ENCODE results near the gene ZBTB7C.

Gene ZBTB7C

DNA sequence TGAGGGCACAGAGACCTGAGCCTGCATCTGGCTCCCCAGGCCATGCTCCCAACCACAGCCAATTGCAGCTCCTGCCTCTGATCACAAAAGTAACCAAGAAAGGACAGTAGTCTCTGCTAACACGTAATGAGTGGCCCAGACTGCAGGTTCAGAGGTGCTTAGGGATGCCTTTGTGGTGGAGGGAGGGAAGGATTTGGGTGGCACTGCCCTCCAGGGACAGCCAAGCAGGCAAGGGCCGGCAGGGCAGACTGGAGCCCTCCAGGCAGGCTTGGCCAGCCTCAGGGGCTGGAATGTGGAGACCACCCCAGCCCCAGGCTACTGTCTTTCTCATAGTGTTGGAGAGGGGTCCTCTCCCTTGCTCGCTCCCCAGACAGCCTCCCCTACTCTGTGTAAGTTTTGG is 364.2 kb downstream of the ZBTB7C start:
- no peak for DNase-seq

DNA sequence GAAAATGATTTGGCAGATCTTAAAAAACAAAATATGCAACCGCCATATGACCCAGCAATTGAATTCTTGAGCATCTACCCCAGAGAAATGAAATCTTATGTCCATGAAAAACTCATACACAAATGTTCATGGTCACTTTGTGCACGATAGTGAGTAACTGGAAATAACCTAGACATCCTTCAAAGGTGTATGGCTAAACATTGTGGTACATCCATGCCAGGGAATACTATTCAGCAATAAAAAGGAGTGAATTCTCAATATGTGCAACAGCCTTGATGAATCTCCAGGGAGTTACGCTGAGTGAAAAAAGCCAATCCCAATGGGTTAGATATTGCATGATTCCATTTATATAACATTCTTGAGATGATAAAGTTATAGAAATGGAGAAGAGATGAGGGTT is 366.0 kb downstream of the ZBTB7C start:
- no peak for DNase-seq

- no peak for DNase-seq
Measured at GRCh38 chr18:48042431-48042830, 366.8 kb downstream of the ZBTB7C start.

GRCh38 chr18:48040457-48041110 is 368.6 kb downstream of the ZBTB7C start:
- DNase-seq = no peak

DNA sequence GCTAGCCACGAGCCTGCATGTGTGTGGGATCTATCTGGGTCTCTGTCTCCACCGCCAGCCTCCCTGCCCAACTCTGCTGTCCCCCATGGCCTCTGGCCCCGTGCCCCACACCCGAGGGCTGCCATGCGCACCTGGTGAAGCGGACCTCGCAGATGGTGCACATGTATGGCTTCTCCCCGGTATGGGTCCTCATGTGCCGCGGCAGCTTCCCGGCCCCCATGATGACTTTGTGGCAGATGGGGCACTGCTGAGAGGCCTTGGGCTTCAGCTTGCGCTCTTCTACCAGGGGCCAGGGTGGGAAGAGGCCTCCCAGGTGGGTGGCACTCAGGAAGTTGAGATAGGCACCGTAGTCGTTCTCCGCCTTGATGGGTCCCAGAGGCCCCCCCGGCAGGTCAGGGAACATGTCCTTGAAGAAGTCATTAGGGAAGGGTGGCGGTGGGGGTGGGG is 369.4 kb downstream of the ZBTB7C start:
- no peak for DNase-seq

DNA sequence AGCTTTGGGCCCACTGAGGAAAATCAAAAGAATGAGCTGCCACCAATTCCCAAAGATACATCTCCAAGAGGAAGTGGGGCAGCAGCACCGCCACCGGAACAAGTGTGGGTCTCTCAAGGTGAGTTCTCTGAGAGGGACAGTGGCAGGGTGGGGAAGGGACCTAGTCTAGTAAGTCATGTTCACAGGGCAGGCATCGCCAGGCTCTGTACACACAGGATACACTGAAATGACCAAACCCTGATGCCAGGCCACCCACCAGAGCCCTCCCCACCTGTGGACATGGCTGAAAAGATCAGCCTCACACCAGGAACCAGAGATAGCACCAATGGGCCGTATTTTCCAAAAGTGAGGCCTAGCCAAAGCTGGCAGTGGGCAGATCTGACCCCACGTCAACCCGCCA is 370.5 kb downstream of the ZBTB7C start:
- no peak for DNase-seq

GRCh38 chr18:48037481-48038271 is 371.5 kb downstream of the ZBTB7C start:
- no peak for DNase-seq

GRCh38 chr18:48036641-48037421 is 372.4 kb downstream of the ZBTB7C start:
- DNase-seq = no peak

- DNase-seq = no peak
Measured at GRCh38 chr18:48036226-48036625, 373.0 kb downstream of the ZBTB7C start.

- DNase-seq = no peak
Measured at GRCh38 chr18:48035556-48035860, 373.7 kb downstream of the ZBTB7C start.

- DNase-seq = no peak
Measured at GRCh38 chr18:48034651-48035555, 374.3 kb downstream of the ZBTB7C start.

GRCh38 chr18:48033790-48034650 is 375.2 kb downstream of the ZBTB7C start:
- no peak for DNase-seq

GRCh38 chr18:48032876-48033789 is 376.1 kb downstream of the ZBTB7C start:
- DNase-seq = no peak

GRCh38 chr18:48031641-48032040 is 377.5 kb downstream of the ZBTB7C start:
- no peak for DNase-seq

DNA sequence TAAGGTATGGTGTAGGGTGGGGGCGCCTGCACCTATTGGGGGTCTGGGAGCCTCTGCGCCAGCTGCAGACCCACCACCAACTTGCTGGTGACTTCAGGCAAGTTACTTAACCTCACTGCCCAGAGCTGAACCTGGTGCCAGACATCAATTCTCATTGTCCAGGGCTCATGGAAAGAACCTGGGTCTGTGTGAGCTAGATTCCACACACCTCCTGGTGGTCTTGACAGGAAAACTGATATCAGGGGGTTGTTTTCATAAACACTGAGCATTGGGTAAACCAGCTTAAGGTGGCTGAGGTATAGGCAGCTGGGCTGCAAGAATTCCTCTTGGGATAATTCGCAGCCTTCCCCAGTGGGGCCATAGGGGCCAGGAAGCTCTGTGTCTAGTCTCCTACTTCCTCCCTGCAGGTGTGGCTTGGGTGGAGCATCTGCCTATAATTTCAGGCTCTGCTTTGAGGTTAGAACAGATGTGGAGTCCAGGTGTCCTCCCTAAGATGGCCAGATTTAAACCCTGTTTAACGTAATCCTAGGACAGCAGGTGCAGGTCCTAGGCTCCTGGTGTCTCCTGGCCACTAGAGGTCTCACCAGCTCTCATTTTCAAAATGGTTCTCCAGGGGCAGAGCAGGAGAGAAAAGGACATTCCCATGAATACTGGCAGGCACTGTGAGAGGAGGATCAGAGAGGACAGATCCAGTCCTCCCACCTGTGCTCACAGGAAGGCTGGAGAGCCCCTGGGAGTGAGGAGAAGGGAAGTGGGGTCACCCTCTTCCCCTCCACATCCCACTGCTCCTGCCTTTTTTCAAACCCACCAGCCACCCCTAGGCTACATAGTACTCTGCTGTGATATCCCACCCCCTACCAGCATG is 378.3 kb downstream of the ZBTB7C start:
- peak; percentile 12 for DNase-seq

DNA sequence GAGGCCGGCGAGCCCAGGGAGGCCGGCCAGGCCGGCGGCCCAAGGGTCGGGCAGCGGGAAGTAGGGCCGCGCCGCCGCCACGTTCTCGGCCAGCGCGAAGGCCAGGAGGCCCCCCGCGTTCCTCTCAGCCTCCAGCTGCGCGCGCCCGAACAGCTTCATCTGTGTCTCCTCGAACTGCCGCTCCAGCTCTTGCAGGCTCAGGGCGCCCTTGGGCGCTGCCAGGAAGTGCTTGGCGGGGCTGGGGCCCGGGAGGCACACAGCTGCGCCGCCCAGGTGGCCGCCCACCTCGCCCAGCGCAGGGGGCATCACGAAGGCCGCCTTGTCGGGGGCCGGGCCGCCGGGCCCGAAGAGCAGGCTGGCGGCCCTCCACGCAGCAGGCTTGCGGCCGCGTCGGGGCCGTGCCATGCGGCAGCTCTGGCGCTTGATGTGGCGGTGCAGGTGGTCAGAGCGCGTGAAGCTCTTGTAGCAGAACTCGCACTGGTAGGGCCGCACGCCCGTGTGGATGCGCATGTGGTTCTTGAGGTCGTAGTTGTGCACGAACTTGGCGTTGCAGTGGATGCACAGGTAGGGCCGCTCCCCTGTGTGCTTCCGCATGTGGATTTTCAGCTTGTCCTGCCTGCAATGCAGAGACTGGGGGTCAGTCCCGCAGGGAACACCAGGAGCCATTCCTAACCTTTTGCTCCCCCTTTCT is 379.7 kb downstream of the ZBTB7C start:
- DNase-seq = no peak

- DNase-seq = no peak
Measured at GRCh38 chr18:48028696-48029095, 380.5 kb downstream of the ZBTB7C start.

DNA sequence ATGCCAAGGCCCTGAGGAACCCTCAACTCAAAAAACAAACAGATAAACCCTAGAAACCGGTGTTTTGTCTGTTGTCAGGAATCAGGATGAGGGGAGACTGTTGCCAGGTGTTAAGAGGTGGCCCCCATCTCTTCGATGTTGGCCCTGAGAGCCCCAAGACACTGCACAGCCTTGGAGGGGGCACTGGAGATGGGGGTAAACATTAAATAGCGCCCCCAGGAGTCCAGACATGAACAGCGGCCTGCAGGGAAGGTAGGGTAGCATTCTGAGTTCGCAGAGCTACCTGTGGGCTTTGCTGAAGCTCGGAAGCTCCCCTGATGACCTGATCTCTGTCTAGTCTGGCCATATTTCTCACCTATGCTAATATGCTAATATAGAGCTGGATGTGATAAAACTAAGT is 381.1 kb downstream of the ZBTB7C start:
- no peak for DNase-seq

DNA sequence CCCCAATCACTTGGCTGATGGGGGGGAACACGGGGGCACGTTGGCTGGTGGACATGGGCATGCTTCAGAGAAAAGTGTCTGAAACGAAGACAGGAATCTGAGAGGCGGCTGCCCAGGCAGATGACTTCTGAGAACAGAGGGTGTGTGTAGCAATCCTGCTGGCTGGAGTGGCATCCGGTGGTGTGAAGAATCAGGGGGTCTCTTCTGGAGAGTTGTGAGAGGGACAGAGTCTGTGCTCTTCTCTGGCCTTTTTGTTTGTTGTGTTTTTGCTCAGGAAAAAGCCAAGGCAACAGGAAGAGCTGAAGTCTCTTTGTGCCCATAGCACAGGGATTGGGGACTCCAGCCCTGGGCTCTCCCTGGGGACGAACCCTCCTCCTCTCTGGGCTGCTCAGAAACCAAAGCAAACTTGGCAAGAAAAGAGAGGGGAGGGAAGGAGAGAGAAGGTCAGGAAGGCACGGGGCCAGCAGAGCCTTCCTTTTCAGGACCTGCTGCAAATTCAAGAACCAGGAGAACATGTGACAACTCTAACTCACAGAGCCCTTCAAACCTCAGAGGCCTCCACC is 381.7 kb downstream of the ZBTB7C start:
- no peak for DNase-seq
